HG03575 (cell line): ENCODE data around the gene URAD.
"Not testable (repeated sequence)": the region's sequence is repeated elsewhere in the genome, so short reads cannot be mapped to it uniquely, and the experiment has no call there.

Experiments
- ATAC-seq: cut with Tn5 transposase; IDR thresholded peaks from one replicate; pipeline ENCODE4 v1.9.1; 2021; ENCODE audit not compliant: unreplicated experiment, insufficient number of reproducible peaks, low FRiP score; ENCODE audit errors: extremely low read depth

URAD gene, protein sequence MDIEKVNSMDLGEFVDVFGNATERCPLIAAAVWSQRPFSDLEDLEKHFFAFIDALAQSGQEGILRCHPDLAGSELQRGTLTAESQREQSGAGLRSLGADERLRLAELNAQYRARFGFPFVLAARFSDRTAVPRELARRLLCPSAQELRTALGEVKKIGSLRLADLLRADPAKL

DNA sequence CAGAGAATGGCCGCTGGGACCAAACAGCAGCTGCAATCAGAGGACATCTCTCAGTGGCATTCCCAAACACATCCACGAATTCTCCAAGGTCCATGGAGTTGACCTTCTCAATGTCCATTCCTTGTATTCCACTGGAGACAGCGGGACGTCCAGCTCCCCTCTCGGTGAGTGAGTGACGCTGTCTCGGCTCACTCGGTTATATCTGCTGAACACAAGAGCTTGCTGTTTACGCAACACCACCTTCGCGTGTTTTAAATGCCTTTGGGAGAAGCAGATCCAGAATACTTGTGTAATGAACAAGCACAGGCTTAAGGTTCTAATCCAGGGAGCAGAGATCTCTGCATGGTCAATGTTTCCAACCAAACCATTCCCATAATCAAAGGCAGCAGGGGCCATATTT, at the start of gene URAD:
Gene URAD (minus strand): TSS at position 174 of the 400 bp plus-strand sequence. CDS start 56 bp downstream, at position 118.
- no peak for ATAC-seq

DNA sequence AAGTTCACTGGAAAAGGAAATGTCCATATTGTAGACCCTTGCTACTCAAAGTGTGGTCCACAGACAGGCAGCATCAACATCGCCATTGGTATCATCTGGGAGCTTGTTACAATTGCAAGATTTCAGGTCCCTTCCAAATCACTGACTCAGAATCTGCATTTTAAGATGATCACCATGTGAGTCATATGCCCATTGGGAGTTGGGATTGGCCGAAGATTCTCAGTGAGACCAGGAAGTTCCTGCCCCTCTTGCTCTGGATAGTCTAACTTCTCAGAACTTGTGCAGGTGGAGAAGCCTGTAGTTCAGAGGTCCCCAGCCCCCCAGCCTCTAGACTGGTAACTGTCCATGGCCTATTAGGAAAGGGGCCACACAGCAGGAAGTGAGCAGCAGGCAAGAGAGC, 48.9 kb upstream of the URAD start:
- no peak for ATAC-seq

DNA sequence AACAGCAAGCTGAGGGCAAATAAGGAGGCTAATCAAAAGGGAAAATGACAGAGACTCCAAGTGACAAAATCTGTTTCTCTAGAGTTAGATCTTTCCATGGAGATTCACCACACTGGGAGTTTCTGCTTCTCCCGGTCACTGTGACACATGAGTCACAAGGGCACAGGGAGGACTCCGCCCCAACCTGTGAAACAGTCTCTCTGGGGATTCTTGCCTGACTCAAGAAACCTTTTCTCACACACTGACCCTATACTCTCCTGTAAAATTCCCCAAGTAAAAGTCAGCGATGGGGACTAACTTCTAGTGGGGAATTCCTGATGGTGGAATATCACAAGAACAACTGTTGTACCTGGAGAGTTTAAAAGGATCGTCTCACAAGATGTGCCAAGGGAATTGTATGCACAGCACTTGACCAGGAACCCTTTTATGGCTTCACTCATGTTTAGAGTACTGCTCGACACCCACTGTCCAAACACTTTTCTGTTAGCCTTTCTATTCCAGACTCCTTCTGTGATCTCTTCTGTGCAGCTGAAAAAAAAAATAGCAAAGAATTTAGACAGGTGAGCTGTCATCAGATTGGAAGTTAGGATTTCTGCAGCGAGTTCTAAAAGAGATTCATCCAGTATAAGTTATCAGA, 46.8 kb upstream of the URAD start:
- no peak for ATAC-seq

DNA sequence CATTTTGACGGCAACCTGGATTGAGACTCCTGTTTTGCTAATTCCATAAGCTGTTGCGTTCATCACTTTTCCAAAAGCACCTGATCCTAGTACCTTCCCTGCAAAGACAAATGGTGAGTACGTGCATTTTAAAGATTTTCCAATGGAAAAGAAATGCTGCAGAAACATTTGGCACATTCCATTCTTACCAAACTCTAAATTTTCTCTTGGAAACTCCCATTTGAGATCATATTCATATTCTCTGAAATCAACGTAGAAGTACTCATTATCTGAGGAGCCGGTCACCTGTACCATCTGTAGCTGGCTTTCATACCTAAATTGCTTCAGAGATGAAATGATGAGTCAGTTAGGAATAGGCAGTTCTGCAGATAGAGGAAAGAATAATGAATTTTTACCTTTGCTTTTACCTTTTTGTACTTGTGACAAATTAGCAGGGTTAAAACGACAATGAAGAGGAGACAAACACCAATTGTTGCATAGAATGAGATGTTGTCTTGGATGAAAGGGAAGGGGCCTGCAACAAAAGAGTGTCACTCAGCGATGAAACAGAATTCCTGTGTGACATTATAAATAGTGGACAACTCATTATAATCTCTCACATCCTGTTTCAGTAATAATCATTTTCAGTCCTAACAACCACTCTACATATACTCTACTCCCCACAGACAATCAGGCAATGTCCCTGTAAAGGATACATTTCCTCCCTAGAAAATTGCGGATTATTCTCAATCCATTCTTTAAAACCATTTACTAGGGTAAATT, 45.6 kb upstream of the URAD start:
- no peak for ATAC-seq

DNA sequence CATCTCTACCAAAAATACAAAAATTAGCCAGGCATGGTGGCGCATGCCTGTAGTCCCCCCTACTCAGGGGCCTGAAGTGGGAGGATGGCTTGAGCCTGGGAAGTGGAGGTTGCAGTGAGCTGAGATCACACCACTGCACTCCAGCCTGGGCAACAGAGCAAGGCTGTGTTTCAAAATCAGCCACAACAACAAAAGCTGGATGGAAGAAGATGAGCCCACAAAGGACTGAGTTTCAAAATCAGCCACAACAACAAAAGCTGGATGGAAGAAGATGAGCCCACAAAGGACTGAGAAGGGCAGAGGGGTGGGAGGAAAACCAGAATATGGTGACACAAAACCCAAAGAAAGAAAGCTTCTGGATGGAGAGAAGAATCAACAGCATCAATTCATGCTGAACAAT, 43.9 kb upstream of the URAD start:
- not testable (repeated sequence) for ATAC-seq

DNA sequence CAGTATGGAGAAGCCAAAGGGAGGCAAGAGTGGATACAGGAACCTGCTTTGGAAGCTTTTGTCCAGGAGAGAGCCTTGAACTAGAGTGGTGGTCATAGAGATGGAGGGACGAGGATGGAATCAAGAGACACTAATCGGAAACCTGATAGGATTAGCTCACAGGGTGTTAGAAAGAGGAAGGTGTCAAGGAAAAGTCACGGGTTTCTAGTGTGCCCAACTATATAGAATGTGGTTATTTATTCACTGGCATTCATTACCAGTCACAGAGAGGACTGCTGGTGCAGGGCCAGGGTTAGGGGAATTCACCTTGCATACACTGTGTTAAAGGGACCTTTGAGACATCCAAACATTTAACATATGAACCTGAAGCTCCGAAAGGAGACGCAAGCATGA, 43.4 kb upstream of the URAD start:
- no peak for ATAC-seq

DNA sequence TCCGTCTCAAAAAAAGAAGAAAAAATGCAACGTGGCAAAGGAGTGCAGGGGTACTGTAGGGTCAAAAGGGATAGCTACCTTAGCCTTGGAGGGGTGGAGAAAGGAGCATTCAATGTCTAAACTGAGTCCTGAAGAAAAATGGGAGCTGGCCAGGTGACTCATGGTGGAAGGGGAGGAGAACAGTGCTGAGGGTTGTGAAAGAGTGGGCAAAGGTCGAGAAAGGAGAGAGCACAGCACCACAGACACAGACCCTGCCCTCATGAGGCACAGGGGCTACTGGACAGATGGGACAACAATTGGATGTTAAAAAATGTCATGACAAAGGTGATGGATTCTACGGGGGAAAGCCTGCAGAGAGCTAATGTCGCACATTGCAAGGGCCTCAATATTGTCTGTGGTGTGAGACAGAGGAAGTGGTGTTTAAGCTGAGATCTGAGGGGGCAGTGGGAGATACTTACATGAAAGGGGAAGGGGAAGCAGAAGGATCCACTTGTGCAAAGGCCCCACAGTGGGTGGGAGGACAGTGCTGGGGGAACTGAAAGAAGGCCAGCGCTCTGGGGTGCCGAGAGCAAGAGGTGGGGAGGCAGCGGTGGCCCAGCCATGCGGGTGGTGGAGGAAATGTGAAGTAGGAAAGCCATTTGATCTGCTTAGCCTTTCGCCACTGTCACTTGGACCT, 42.9 kb upstream of the URAD start:
- no peak for ATAC-seq

DNA sequence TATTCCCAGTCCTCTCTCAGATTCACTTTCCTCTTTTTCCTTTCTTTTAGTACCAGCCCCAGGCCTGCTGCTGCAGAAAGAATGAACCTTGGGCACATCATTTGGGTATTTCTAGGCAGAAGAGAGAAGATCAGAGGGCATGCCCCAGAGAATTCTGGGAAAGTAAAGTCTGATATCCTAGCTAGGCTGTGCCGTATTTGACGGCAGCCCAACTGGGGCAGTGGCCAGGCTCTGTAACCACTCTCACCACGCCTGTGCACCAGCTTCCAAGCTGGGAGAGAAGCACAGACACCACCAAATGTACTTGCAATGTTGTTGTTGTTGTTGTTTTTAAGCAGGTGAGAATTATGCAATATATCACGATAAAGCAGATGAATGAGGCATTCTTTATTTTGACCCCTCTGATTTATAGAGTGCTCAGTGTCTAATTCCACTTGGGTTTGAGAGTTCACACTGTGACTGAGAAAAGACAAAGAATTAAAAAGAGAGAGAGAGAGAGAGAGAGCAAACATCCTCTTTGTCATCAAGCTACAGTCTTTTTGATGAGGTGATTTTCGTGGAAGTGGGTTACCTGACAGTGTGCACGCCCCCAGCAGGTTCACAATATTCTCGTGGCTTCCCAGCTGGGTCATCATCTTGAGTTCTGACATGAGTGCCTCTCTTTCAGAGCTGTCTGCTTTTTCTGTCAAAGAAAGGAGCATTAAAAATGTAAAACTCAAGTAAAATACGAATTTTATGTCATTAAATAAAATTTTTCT, 39.3 kb upstream of the URAD start:
- ATAC-seq: no peak

DNA sequence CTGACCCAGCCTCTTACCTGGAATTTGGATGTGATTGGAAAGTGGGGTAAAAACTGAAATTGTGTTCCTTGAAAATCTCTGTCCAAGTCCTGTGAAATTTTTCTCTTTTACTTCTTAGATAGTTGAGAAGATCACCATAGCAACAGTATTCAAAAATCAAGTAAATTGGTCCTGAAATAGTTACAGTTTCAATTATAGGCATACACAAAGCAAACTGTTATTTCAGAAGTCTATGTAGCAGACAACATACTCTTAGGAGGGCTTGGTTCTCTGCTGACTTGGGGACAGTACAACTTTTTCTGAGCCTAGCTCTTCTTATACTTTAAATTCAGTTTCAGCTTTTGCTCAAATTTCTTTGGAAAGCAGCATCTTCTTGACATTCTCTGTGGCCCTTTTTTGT, 38.6 kb upstream of the URAD start:
- no peak for ATAC-seq

DNA sequence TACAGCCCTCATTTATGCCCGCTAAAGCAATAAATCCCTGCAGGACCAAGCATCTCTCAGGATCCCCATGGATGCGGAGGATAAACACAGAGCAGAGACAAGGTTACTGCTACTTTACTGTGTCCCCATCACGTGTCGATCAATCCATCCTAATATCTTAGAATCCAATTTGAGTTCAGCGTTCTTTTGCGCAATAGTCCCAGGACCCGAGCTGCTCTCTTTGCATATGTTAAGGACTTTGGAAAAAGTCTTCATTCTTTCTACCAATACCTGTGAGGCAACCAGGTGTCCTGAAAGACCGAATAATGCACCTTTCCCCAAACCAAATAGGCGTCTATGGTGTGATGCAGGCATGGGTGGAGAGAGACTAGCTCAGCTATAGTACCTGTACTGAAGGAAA, 38.0 kb upstream of the URAD start:
- no peak for ATAC-seq

DNA sequence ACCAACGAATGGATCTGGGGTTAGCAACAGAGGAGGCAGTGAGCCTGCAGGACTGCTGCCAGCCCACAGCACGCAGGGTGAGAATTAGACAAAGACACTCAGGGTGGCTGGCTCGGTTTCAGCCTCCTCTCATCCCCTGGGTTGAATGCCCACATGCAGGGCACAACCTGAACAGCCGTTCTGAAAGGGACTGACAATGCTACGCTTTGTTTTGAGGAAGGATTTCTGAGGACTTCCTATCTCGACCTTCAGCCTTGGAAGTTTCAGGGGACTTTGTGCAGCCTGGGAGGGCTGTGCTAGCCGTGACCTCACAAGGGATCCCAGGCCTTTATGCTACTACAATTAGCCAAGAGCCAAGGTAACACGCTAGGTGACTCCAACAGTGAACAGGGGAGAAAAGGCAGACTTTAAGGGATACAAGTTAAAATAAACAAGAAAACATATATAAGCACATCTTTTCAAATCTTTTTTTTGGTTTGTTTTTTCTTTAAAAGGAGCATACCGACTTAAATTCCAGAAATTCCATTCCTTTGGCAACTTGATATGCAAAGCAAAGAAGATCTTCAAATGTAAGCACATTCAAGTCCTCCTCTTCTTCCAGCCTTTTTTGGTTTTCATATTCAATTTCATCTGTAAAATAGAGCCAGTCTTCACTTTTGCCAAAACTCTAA, 34.5 kb upstream of the URAD start:
- ATAC-seq: no peak

DNA sequence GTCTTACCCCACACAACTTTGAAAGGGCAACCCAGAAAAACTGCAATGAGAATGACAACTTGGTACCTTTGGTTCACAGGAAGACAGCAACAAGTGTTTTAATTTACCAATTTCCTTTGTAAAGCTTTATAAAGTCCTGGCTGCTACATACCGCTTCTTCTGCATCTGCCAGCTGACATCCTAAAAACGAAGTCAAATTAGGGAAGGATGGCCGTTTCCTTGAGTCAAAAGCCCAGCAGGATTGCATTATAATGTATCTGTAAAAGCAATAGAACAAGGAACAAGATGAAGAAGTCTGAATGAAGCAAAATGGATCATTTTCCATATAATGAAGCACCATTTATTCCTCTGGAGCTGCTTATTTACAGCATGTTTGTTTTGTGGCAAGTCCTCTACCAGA, 25.8 kb upstream of the URAD start:
- ATAC-seq: no peak

DNA sequence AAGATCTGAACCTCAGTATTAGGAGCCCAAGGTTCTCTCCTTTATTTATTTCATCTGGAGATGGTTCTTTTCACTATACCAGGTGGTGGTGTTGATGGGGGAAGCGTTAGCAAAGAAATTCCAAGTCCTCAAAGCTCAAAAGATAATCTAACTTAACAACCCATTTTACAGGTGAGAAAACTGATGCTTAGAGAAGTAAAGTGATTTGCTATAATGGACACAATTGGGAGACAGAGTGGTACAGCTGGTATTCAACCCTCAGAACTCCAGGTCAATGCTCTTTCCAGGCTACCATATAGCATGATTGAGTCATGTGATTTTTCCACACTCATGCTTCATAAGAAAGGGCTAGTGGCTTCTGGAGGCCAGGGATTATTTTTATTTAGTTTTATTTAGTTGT, 25.0 kb upstream of the URAD start:
- ATAC-seq: no peak

DNA sequence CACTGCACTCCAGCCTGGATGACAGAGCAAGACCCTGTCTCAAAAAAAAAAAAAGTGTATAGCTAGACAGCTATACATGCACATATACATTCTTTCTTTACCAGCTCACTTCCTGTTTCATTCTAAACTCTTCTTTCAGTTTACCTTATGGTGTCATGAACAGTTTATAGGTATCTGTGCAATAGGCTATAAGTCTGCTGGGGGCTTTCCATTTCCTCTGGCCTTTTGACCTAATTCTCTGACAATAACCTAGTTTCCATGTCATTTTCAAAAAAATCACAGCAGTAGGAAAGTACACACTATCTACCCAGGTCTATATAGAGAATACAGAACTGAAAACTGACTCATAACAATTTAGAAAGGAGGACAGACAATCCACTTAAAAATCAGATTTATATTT, 24.4 kb upstream of the URAD start:
- ATAC-seq: peak; percentile 75

DNA sequence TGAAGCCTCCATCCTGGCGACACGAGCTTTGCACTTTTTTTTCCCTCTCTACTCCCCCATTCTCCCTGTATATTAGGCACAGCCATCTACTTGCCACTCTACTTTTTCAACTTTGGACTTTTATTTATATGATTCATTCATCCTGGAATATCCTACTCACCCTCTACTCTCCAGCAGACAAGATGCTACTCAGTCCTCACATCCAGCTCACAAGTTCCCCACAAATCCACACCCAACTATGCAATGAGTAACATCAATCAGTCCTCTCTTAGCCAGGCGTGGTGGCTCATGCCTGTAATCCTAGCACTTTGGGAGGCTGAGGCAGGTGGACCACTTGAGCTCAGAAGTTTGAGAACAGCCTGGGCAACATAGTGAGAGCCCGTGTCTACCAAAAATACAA, 23.9 kb upstream of the URAD start:
- ATAC-seq: no peak

DNA sequence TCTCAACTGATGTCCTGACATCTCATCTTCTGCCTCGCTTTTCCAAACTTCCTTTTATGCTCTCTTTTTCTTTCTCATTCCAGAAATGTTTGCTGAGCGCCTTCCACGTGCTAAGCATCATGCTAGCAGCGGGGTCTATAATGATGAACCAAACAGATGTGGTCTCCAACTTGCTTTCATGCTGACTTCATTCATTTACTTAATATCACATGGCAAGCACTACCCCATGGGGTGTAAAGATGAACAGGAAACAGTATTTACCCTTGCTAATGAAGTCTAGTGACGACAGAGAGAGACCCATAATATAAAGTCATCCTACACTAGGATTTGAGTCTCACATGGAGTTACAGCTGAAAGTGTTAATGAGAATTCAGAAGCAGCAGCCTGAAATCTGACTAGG, 21.6 kb upstream of the URAD start:
- no peak for ATAC-seq

DNA sequence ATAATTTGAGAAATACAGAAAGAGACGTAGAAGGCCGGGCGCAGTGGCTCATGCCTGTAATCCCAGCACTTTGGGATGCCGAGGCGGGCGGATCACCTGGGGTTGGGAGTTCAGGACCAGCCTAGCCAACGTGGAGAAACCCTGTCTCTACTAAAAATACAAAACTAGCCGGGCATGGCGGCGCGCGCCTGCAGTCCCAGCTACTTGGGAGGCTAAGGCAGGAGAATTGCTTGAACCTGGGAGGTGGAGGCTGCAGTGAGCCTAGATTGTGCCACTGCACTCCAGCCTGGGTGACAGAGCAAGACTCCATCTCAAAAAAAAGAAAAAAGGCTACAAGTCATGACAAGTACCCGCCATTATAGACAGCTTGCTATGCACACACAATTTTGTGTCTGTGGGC, 16.5 kb upstream of the URAD start:
- not testable (repeated sequence) for ATAC-seq

DNA sequence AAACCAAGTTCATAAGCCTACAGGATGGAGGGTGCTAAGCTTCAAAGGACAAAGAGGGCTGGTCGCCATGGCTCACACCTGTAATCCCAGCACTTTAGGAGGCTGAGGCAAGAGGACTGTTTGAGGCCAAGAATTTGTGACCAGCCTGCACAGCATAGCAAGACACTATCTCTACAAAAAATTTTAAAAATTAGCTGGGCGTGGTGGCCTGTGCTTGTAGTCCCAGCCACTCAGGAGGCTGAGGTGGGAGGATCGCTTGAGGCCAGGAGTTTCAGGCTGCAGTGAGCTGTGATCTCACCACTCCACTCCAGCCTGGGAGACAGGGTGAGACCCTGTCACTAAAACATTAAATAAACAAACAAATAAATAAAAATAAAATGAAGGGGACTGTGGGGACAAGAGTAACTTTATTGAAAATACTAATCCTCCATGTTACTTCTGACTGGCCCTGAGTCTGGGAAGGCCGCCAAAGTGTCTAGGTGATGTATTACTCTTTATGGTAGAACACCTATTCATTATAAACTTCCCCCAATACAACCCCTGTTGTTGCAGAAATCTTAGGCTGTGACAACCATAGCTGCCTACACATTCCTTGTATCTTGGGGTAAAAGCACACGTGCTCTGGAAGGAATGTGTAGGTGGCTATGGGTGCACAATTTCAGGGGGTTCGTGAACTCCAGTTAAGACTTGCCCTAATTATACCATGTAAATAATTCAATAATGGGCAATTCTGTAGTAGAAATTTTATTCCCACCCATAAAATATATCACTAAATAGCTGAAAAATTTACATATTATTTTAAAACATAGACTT, 14.6 kb upstream of the URAD start:
- ATAC-seq: no peak
